Mucosa of gallbladder (tissue), 1 donor: ENCODE data around the gene CYP27A1. TPM values are rescaled to one million over a fixed set of nuclear protein-coding genes. Genes with fewer than 3 reads are reported as not detected.

Experiments used
- DNase-seq: peaks from one replicate; pipeline ENCODE4 v3.0.0-alpha.2; 2020; ENCODE audit warnings: low spot score
- total RNA-seq: library from RNA; stranded (reverse); gene quantifications from one replicate; pipeline ENCODE4 v1.2.1, GENCODE V29; 2021
- donor health status: DM: no; HTN: no; CAD: no.

The CYP27A1 gene
- total RNA-seq, 1 donor from 2014 or later = 20.4 TPM

GRCh38 chr2:218858671-218859555 lies 77.0 kb downstream of the CYP27A1 start:
- no peak for DNase-seq

GRCh38 chr2:218859556-218859987 lies 77.6 kb downstream of the CYP27A1 start, which contains the start of gene WNT6:
Gene WNT6 (plus strand): TSS chr2:218859805. CDS start chr2:218860038, 233 bp downstream.
- no peak for DNase-seq

- DNase-seq = no peak
Measured at GRCh38 chr2:218859988-218860831, 78.3 kb downstream of the CYP27A1 start.

GRCh38 chr2:218860950-218861381 lies 79.0 kb downstream of the CYP27A1 start:
- no peak for DNase-seq

- no peak for DNase-seq
Measured at GRCh38 chr2:218861645-218862318, 79.8 kb downstream of the CYP27A1 start.

- DNase-seq = no peak
Measured at GRCh38 chr2:218863021-218863520, 81.1 kb downstream of the CYP27A1 start.

Other genes starting within 250 kb of the CYP27A1 start
- gene USP37, start 213.8 kb upstream of the CYP27A1 start, total RNA-seq = 12.0 TPM
- 27.6 TPM for gene CNOT9, start 213.3 kb upstream of the CYP27A1 start, total RNA-seq
- gene PLCD4, start 174.2 kb upstream of the CYP27A1 start, total RNA-seq = 0.49 TPM
- gene ZNF142, start 122.5 kb upstream of the CYP27A1 start, total RNA-seq = 32.8 TPM
- 36.4 TPM for gene BCS1L, start 122.5 kb upstream of the CYP27A1 start, total RNA-seq
- gene RNF25, start 110.1 kb upstream of the CYP27A1 start, total RNA-seq = 28.1 TPM
- gene STK36, start 110.1 kb upstream of the CYP27A1 start, total RNA-seq = 71.1 TPM
- 33.7 TPM for gene TTLL4, start 71.3 kb upstream of the CYP27A1 start, total RNA-seq
- not detected for gene PRKAG3, start 49.7 kb downstream of the CYP27A1 start, total RNA-seq
- gene WNT6, start 77.7 kb downstream of the CYP27A1 start, total RNA-seq = 1.5 TPM
- gene WNT10A, start 98.7 kb downstream of the CYP27A1 start, total RNA-seq = 0.12 TPM
- gene CDK5R2, start 177.5 kb downstream of the CYP27A1 start, total RNA-seq = 0.14 TPM
- not detected for gene FEV, start 203.0 kb downstream of the CYP27A1 start, total RNA-seq
- gene CRYBA2, start 211.3 kb downstream of the CYP27A1 start, total RNA-seq = not detected